ENCODE measurements around the gene TSEN54.

TSEN54 gene

GRCh38 chr17:75549246-75550138 lies 33.2 kb downstream of the TSEN54 start:
- DNase-seq = no peak

GRCh38 chr17:75550139-75550465 lies 33.8 kb downstream of the TSEN54 start:
- DNase-seq = no peak

GRCh38 chr17:75551266-75551665 lies 34.9 kb downstream of the TSEN54 start:
- DNase-seq = no peak

GRCh38 chr17:75552425-75553294 lies 36.3 kb downstream of the TSEN54 start:
- DNase-seq = no peak

- DNase-seq = no peak
These were observed 37.2 kb downstream of the TSEN54 start for GRCh38 chr17:75553295-75554110.

GRCh38 chr17:75555679-75556153 lies 39.4 kb downstream of the TSEN54 start:
- DNase-seq = no peak

- DNase-seq = no peak
These were observed 40.9 kb downstream of the TSEN54 start for GRCh38 chr17:75557075-75557851.

GRCh38 chr17:75557852-75558665 lies 41.7 kb downstream of the TSEN54 start:
- no peak for DNase-seq

GRCh38 chr17:75558666-75559530 lies 42.6 kb downstream of the TSEN54 start:
- DNase-seq = no peak

- DNase-seq = no peak
These were observed 43.7 kb downstream of the TSEN54 start for GRCh38 chr17:75559958-75560533.

GRCh38 chr17:75561927-75562603 lies 45.7 kb downstream of the TSEN54 start:
- DNase-seq = no peak

GRCh38 chr17:75563063-75563758 lies 46.9 kb downstream of the TSEN54 start:
- DNase-seq = no peak

- DNase-seq = no peak
These were observed 47.9 kb downstream of the TSEN54 start for GRCh38 chr17:75564195-75564594.

GRCh38 chr17:75565066-75565465 lies 48.7 kb downstream of the TSEN54 start:
- DNase-seq = no peak

GRCh38 chr17:75565618-75566017 lies 49.3 kb downstream of the TSEN54 start:
- no peak for DNase-seq

GRCh38 chr17:75566416-75566815 lies 50.1 kb downstream of the TSEN54 start:
- no peak for DNase-seq

- no peak for DNase-seq
These were observed 50.5 kb downstream of the TSEN54 start for GRCh38 chr17:75566834-75567233.

- no peak for DNase-seq
These were observed 52.3 kb downstream of the TSEN54 start for GRCh38 chr17:75568412-75569255.

Measured in activated CD4-positive, alpha-beta T cell treated with anti-CD3 and anti-CD28 coated beads for 48 hours (primary cell).